ENCODE results near the gene IL15RA.
A peak's percentile ranks its signal among the peaks of the same experiment; 100 is the strongest.
"Not testable (repeated sequence)": the region's sequence is repeated elsewhere in the genome, so short reads cannot be mapped to it uniquely, and the experiment has no call there.

Gene IL15RA

GRCh38 chr10:6005856-6006395 lies 28.6 kb upstream of the IL15RA start:
- DNase-seq = no peak

DNA sequence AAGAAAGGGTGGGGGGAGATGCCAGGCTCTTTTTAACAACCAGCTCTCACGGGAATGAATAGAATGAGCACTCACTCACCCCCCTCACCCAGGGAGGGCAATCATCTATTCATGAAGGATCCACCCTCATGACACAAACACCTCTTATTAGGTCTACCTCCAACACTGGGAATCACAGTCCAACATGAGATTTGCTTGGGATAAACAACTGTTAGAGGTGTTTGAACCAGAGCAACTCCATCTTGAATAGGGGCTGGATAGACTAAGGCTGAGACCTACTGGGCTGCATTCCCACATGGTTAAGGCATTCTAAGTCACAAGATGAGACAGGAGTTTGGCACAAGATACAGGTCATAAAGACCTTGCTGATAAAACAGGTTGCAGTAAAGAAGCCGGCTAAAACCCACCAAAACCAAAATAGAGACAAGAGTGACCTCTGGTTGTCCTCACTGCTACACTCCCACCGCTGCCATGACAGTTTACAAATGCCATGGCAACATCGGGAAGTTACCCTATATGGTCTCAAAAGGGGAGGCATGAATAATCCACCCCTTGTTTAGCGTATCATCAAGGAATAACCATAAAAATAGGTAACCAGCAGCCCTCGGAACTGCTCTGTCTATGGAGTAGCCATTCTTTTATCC lies 27.9 kb upstream of the IL15RA start:
- not testable (repeated sequence) for DNase-seq

GRCh38 chr10:6002809-6003510 lies 25.6 kb upstream of the IL15RA start:
- no peak for DNase-seq

GRCh38 chr10:5999440-6000165 lies 22.3 kb upstream of the IL15RA start:
- DNase-seq = peak; percentile 25

GRCh38 chr10:5996696-5997095 lies 19.4 kb upstream of the IL15RA start:
- DNase-seq = no peak

- no peak for DNase-seq
Measured at GRCh38 chr10:5992398-5992797, 15.1 kb upstream of the IL15RA start.

DNA sequence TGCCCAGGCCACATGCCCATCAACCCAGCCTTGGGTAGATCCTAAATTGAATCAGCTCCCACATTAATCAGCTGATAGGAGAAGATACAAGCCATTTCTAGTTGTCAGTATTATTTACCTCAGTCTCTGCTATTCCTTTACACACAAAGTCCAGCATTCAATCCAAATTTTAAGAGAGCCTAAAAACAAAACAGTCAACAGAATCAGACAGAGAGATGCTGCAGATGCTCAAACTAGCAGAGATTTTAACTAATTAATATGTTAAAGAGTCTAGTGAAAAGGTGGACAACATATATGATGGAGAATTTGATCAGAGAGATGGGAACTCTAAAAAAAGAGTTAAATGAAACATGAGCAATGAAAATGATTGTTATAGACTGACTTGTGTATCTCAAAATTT lies 14.4 kb upstream of the IL15RA start:
- DNase-seq = no peak

DNA sequence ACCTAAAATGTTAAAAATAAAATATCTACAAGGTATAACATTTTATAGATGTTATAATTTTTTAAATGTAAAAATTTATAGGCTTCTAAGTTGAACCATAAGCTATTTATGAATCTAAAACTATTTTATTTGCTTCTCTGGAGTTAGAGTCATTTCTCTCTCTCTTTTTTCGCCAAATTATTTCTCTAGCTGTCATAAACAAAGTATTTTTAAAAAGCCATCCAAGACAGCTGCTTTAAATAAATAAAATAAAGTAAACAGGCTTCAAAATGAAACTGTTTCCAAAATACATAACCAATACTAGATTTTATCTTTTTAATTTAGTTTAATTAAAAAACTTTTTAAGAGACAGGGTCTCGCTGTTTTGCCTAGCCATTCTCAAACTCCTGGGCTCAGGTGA lies 12.4 kb upstream of the IL15RA start:
- no peak for DNase-seq

DNA sequence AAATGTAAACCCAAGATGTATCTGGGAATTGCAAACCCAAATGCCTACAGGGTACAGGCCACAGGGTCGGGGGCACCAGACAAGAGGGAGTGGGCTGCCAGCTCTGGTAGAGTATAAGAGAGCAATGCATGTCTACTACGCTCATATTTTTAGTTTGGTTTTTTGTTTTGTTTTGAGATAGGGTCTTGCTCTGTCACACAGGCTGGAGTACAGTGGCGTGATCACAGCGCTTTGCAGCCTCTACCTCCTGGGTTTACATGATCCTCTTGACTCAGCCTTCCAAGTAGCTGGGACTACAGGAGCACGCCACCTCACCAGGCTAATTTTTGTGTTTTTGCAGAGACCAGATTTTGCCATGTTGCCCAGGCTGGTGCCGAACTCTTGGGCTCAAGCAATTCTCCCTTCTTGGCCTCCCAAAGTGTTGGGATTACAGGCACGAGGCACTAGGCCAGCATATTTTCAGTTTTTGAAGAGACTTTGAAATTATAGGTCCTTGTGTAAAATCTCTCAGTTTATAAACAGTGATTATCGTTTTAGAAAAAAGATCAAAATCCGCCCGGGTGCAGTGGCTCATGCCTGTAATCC lies 11.1 kb upstream of the IL15RA start:
- no peak for DNase-seq

GRCh38 chr10:5987747-5988146 lies 10.4 kb upstream of the IL15RA start:
- DNase-seq = no peak

DNA sequence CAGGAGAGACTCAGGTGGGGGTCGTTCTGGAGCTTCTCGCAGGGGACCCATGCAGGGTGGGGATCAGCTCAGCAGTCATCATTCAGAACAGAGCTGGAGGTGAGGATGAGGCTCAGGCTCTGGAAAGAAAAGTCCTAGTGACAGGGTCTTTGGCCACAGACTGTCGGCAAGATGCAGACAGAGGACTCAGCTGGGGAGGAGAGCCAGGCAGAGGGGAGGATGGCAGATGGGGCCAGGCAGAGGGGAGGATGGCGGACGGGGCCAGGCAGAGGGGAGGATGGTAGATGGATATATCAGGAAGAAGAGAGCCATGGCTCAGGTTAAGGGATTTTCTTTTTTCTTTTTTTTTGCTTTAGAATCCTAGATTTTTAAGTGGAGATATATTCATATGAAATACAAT lies 7.7 kb upstream of the IL15RA start:
- no peak for DNase-seq

- DNase-seq = no peak
Measured at GRCh38 chr10:5983774-5984173, 6.4 kb upstream of the IL15RA start.

GRCh38 chr10:5981529-5981928 lies 4.2 kb upstream of the IL15RA start:
- DNase-seq = no peak

DNA sequence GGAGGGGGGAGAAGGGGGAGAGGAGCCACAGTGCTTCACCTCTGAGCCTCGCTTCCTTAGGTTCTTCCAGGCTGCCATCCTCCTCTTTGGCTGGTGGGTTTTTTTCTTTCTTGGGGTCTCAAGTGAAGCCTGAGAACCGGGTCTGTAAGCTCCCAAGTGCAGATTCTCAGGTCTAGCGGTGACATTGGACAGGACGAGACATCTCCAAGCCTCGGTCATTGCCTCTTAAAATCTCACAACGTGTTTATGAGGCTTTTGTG lies 817 bp upstream of the IL15RA start:
- DNase-seq = no peak

DNA sequence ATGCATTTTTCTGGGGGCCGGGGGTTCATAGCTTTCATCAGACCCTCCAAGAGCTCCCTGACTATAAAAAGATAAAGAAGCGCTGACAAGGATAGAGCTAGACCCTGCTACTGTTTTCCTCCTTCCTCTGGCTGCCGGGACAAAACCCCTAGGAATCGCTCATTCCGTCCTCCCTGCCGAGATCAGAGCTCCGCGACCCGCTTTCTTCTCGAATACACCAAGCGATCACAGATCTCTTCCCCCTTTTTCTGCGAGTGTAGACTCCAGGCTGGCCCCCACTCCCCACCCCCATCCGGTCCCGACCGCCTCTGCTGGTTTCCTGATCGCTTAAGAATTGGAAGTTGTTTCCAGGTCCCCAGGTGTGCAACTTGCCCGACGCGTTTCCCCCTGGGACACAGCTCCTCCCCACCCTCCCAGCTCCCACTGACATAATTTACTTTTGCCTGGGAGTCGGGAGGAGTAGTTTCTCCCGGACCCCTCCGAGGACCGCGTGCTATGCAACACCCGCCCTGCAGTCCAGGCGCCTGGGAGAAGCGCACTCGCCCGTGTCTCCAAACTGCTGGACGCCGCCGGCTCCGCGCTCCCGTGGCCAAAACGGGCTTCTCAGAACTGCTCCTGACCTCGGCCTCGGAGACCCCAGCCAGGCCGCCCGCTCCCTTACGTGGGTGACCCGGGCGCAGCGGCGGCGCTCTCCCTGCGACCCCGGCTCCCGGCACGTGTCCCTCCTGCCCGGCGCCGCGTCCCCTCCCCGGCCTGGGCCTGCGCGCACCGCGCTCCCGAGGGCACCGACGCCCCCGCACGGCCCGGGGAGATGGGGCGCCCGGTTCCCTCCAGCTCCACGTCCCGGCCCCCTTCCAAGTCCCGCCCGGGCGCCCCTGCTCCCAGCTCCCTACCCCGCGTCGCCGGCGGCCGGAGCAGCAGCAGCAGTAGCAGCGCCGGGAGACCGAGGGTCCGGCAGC lies 552 bp downstream of the IL15RA start:
- no peak for DNase-seq

DNA sequence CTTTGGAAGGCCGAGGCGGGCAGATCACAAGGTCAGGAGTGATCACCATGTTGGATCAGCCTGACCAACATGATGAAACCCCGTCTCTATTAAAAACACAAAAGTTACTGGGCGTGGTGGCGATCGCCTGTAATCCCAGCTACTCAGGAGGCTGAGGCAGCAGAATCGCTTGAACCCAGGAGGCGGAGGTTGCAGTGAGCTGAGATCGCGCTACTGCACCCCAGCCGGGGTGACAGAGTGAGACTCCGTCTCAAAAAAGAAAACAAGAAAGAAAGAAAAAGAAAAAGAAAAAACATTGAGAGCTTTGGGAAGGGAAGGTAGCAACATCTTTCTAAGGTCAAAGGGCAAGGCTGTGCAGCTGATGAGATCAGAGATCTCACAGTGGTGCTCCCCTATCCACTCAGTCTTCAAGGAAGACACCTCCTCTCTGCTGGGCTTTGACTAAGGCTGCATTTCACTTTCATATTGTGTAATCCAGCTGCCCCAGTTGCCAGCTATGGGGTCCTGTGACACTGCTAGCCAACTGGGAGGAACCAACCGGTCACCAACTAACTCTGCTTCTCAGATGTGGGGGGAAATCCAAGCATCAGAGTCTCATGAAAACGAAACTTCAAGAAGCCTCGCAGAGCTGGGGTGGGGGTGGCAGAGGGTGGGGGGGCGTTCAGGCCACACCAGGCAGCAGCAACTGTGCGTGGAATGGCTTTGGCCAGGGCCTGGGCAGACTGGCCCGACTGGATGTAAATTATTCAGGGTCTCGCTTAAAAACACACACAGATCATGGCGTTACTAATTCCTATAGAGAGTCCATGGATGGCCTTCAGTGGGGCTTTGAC lies 1.5 kb downstream of the IL15RA start:
- DNase-seq = no peak

DNA sequence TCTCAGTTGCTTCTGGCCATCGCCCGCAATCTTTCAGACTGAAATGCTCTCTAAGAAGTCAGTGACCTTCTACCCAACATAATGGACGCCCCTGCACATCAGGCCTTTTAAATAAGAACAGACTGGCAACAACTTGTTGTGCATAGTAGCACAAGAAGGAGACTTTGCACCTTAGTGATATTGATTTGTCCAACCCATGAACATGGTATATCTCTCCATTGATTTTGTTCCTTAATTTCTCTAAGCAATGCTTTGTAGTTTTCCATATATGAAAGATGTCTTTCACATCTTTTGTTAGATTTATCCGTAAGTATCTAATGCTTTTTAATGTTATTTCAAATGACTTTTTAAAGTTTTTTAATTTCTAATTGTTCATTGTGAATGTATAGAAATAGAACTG lies 4.3 kb downstream of the IL15RA start:
- DNase-seq = no peak

GRCh38 chr10:5971886-5972285 lies 5.5 kb downstream of the IL15RA start:
- no peak for DNase-seq

- no peak for DNase-seq
Measured at GRCh38 chr10:5971315-5971832, 6.0 kb downstream of the IL15RA start.

DNA sequence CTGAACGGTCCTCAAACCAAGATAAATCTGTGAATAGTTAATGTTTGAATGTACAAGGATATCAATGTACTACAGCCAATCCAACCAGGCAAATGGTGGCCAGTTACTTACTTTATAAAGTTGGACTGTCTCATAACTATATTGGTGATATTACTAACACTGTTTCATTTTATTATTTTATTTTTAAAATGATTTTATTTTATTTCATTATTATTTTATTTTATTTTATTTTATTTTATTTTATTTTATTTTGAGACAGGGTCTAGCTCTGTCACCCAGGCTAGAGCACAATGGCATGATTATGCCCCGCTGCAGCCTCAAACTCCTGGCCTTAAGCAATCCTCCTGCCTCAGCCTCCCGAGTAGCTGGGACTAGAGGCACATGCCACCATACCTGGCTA lies 6.8 kb downstream of the IL15RA start:
- no peak for DNase-seq

GRCh38 chr10:5970066-5970465 lies 7.3 kb downstream of the IL15RA start:
- no peak for DNase-seq
